ENCODE data around the gene SAG.
"Not testable (repeated sequence)": the region's sequence is repeated elsewhere in the genome, so short reads cannot be mapped to it uniquely, and the experiment has no call there.

SAG gene

DNA sequence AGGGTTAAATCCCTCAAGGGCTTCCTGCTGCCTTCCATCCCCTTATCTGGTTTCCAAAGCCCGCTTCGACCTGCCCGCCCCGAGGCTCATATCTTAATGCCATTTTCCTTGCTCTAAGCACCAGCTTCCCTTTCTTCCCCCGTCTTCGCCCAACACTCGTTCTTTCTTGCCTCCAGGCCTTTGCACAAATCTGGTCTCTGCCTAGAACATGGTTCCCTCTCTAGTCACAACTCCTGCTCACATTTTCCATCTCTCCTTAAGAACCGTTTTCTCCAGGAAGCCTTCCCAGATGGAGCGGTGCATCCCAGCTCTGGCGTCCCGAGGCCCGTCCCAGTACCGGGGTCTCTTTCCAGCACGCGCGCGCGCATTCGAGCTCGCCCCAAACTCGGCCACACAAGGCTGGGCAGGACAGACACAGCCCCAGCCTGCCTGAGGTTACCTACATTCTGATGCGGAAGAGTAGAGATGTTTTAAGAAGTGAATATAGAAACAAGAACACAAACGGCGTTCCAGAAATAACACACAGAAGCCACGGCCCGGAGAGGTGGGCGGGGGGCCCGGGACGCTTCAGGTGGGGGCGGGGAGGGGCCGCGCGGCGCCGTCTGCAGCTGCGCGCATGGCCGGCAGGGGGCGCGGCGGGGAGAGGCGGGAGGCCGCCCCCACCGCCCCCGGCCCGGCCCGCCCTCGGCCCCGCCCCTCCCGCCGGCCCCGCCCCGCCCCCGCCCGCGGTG lies 46.3 kb downstream of the SAG start, which contains the start of gene DGKD:
TSS of gene DGKD (plus strand) at position 726 of the 731 bp plus-strand sequence. CDS start 25 bp downstream, outside the sequence.
- peak; percentile 55 to 74 for DNase-seq (ENCODE audit: low read depth in 1 of 2, low spot score in 1 of 2)

DNA sequence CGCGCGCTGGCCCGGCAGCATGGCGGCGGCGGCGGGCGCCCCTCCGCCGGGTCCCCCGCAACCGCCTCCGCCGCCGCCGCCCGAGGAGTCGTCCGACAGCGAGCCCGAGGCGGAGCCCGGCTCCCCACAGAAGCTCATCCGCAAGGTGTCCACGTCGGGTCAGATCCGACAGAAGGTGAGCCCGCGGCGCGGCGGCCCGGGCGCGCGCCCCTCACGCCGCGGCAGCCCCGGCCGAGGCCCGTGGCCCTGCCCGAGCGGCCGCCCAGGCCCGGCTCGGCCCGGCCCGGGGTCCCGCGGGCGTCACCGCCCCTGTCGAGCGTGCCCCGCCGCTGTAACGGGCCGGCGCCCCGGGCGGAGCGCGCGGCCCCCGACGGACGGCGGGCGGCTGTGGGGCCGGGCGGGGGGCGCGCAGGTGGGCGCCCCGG lies 46.9 kb downstream of the SAG start:
- DNase-seq (ENCODE audit: low read depth in 1 of 2, low spot score in 1 of 2) = no peak

- no peak for DNase-seq (ENCODE audit: low read depth in 1 of 2, low spot score in 1 of 2)
These were observed 47.5 kb downstream of the SAG start for GRCh38 chr2:233354971-233355574.

DNA sequence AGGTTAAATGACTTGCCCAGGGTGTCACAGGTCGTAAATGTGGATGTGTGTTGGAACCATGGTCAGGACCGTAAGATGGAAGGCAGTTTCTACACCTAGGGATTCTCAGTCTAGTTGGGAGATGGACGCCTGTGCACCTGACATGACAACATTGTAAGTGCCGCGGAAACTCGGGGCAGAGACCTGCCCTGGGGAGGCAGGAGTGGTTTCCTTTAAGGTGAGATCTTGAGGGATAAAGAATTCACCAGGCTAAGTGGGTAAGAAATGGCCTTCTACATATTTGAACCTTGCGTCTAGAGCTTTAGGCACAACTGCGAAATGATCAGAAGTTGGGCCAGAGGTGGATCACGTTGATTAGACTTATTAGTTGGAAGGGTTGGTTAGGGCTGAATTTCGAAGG lies 48.3 kb downstream of the SAG start:
- no peak for DNase-seq (ENCODE audit: low read depth in 1 of 2, low spot score in 1 of 2)

DNA sequence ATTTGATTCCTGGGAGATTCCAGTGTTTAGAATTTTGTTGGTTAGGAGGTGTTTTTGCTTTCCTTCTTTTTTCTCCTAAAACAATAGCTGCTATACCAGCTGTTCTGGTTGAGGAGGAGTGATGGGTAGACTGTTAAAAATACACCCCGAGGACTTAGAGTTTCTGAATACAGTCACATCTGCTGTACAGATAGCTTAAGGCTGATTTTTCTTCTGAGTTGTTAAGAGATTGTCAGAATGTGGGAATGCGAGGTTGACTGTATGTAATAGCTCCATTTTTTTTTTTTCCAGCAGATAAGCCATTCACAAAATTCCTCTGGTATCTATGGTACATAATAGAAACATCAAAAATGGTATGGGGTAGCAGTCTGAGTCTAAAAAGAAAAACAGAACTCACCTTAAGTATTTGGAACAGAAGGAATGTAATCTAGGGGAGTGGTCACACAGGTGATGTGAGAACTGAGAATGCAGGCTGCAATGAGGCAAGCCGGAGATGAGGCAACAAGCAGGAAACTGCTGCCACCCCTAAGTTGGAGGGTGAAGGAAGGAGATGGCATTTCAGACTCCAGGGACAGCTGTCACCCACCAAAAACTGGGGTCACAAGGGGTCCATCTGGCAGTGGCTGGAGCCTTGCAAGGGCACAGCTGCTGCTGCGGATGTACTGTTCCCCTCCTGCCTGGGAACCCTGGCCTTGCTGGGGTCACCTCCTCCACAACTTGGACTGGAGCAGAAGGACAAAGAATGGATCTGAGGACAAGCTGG lies 49.1 kb downstream of the SAG start:
- no peak for DNase-seq (ENCODE audit: low read depth in 1 of 2, low spot score in 1 of 2)

- no peak for DNase-seq (ENCODE audit: low read depth in 1 of 2, low spot score in 1 of 2)
These were observed 50.7 kb downstream of the SAG start for GRCh38 chr2:233358335-233358734.

GRCh38 chr2:233358947-233359346 lies 51.3 kb downstream of the SAG start:
- no peak for DNase-seq (ENCODE audit: low read depth in 1 of 2, low spot score in 1 of 2)

DNA sequence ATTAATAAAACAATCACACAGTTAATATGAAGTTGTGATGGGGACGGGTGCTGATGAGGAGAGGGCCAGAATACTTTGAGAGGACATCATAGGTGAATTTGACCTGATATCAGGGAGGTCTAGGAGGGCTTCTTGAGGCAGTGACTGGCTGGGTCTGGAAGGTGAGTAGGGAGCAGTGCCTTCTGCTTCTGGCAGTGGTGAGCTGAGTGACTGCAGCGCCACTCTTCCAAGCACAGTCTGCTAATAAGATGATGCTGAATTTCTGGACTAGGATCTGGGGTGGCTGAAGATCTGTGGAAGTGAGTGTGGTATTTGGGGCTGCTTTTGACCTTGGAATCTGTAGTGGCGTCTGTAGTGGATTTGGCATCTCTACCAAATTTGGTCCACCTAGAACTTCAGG lies 52.2 kb downstream of the SAG start:
- no peak for DNase-seq (ENCODE audit: low read depth in 1 of 2, low spot score in 1 of 2)

- DNase-seq (ENCODE audit: low read depth in 1 of 2, low spot score in 1 of 2) = no peak
These were observed 53.2 kb downstream of the SAG start for GRCh38 chr2:233360771-233361176.

GRCh38 chr2:233361297-233361696 lies 53.7 kb downstream of the SAG start:
- DNase-seq (ENCODE audit: low read depth in 1 of 2, low spot score in 1 of 2) = no peak

DNA sequence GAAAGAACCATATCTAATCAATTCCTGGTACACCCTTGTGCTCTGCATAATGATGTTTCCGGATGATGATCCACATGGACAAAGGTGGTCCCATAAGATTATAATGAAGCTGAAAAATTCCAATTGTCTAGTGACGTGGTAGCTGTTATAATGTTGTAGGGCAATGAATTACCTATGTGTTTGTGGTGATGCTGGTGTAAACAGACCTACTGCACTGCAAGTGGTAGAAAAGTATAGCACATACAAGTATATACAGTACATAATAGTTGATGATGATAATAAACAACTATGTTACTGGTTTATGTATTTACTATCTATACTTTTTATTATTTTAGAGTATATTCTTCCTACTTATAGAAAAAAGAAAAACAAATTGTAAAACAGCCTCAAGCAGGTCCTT lies 55.1 kb downstream of the SAG start:
- DNase-seq (ENCODE audit: low read depth in 1 of 2, low spot score in 1 of 2) = no peak

- DNase-seq (ENCODE audit: low read depth in 1 of 2, low spot score in 1 of 2) = no peak
These were observed 56.2 kb downstream of the SAG start for GRCh38 chr2:233363744-233364235.

GRCh38 chr2:233365861-233366520 lies 58.4 kb downstream of the SAG start:
- DNase-seq (ENCODE audit: low read depth in 1 of 2, low spot score in 1 of 2) = no peak

DNA sequence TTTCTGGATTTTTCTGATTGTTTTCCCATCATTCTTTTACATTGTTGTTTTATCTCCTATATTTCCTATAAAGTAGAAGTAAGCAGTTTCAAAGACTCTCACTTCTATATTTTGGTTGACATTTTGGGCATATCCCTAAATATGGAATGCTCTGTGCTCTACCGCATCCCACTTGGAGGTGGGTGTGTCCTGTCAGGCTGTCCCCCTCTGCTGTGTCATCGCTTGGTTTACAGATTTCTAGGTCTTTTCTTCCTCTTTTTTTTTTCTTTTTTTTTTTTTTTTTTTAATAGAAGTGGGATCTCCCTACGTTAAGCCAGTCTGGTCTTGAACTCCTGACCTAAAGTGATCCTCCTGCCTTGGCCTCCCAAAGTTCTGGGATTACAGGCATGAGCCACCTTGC lies 60.0 kb downstream of the SAG start:
- DNase-seq (ENCODE audit: low read depth in 1 of 2, low spot score in 1 of 2) = no peak

GRCh38 chr2:233368756-233369155 lies 61.1 kb downstream of the SAG start:
- DNase-seq (ENCODE audit: low read depth in 1 of 2, low spot score in 1 of 2) = no peak

- DNase-seq (ENCODE audit: low read depth in 1 of 2, low spot score in 1 of 2) = no peak
These were observed 61.8 kb downstream of the SAG start for GRCh38 chr2:233369462-233369861.

GRCh38 chr2:233369897-233370685 lies 62.5 kb downstream of the SAG start:
- no peak for DNase-seq (ENCODE audit: low read depth in 1 of 2, low spot score in 1 of 2)

DNA sequence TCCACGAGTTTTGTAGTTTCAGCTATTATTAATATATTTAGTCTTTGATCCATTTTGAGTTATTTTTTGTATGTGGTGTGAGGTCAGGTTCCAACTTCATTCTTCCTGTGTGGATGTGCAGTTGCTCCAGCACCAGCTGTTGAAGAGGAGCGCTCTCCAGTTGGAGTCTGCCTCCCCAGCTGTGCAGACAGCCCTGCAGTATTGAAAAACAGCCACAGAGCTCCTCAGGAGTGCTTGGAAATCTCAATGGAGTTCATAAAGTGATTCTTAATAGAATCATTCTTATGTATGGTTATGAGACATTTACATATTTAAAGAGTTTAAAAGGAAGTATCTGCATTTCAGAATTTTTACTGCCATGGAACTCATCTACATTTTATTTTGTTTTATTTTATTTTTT lies 64.0 kb downstream of the SAG start:
- DNase-seq (ENCODE audit: low read depth in 1 of 2, low spot score in 1 of 2) = no peak

- no peak for DNase-seq (ENCODE audit: low read depth in 1 of 2, low spot score in 1 of 2)
These were observed 65.2 kb downstream of the SAG start for GRCh38 chr2:233372855-233373254.

GRCh38 chr2:233373316-233373715 lies 65.7 kb downstream of the SAG start:
- no peak for DNase-seq (ENCODE audit: low read depth in 1 of 2, low spot score in 1 of 2)

- not testable (repeated sequence) for DNase-seq (ENCODE audit: low read depth in 1 of 2, low spot score in 1 of 2)
These were observed 67.2 kb downstream of the SAG start for GRCh38 chr2:233374776-233375175.

Data from stimulated activated CD4-positive, alpha-beta T cell treated with anti-CD3 and anti-CD28 coated beads, Interleukin-15, amount 100 ng/mL, for 1 hour (primary cell).